Right forelimb (tissue), 1 donor: ENCODE results near the gene PLPPR5.
"Not testable (repeated sequence)": the region's sequence is repeated elsewhere in the genome, so short reads cannot be mapped to it uniquely, and the experiment has no call there.

Experiments
- DNase-seq: peaks from one replicate; pipeline ENCODE4 v3.0.0-alpha.2; 2018

The PLPPR5 gene, protein sequence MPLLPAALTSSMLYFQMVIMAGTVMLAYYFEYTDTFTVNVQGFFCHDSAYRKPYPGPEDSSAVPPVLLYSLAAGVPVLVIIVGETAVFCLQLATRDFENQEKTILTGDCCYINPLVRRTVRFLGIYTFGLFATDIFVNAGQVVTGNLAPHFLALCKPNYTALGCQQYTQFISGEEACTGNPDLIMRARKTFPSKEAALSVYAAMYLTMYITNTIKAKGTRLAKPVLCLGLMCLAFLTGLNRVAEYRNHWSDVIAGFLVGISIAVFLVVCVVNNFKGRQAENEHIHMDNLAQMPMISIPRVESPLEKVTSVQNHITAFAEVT

GRCh38 chr1:99004861-99005442 is at the start of gene PLPPR5:
Gene PLPPR5 (minus strand): TSS chr1:99004861. CDS start chr1:99004671, 190 bp downstream.
- DNase-seq: peak; percentile 47

GRCh38 chr1:99051611-99052283 is 47.1 kb upstream of the PLPPR5 start:
- DNase-seq: no peak

- no peak for DNase-seq
Measured at GRCh38 chr1:99049745-99050144, 45.1 kb upstream of the PLPPR5 start.

DNA sequence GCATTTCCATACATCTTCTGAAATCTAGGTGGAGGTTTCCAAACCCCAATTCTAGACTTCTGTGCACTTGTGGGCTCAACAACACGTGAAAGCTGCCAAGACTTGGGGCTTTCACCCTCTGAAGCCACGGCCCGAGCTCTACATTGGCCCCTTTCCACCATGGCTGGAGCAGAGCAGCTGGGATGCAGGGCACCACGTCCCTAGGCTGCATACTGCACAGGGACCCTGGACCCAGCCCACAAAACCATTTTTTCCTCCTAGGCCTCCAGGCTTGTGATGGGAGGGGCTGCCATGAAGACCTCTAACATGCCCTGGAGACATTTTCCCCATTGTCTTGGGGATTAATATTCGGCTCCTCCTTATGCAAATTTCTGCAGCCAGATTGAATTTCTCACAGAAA is 32.1 kb upstream of the PLPPR5 start:
- not testable (repeated sequence) for DNase-seq

DNA sequence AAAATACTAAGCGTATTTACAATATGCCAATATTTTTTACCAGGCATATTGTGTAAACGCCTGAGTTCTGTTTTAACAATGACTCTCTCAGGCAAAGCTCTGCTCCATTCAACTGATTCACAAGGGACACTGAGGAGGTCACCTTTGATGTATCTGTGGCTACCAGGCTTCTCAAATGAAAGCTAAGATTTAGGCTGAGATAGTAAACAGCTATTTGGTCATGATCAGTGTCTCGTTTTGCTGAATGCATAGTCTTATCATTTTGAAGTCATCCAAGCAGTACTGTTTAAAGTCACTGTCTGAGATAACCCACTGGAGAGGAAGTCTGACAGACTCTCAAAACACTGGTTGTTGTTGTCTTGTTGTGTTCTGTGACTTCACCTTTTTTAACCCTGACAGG is 13.7 kb upstream of the PLPPR5 start:
- no peak for DNase-seq

- no peak for DNase-seq
Measured at GRCh38 chr1:99017655-99018054, 13.0 kb upstream of the PLPPR5 start.

- no peak for DNase-seq
Measured at GRCh38 chr1:99010679-99011078, 6.0 kb upstream of the PLPPR5 start.

GRCh38 chr1:99007366-99007765 is 2.7 kb upstream of the PLPPR5 start:
- no peak for DNase-seq

DNA sequence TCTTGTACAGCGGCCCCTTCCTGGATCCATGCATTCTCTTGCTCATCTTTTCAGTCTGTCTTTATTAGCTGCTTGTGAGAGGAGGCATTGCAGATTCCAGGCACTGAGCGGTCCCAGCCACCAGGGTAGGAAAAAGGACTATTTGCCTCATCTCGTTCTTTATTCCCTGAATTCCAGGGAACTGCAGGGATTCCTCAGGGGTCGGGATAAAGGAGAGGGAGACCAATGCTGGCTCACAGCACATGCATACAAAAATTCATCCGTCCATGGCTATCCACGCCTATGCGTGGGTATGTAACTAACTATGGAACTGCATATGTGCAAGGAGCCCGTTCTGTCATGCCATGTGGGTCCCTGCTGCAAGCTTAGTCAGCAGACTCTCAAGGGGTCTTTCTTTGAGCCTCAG is 879 bp upstream of the PLPPR5 start:
- no peak for DNase-seq

DNA sequence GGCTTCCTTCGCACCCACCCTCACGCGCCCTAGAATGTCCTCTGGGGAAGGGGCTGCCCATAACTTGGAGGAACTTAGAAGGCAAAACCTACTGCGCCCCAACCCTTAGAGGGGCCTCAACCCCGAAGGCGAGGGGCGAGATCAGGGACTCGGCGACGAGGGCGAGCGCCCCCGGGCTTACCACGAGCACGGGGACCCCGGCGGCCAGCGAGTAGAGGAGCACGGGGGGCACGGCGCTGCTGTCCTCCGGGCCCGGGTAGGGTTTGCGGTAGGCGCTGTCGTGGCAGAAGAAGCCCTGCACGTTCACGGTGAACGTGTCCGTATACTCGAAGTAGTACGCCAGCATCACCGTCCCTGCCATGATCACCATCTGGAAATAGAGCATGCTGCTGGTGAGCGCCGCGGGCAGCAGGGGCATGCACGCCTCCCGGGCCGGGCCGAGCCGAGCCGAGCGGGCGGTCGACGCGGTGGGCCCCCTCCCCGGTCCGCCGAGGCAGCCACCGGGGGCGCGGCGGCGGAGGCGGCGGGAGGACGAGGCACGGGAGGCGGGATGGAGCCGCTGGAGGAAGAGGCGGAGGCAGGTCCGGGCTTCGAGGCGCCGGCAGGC is 304 bp downstream of the PLPPR5 start:
- peak; percentile 65 for DNase-seq

DNA sequence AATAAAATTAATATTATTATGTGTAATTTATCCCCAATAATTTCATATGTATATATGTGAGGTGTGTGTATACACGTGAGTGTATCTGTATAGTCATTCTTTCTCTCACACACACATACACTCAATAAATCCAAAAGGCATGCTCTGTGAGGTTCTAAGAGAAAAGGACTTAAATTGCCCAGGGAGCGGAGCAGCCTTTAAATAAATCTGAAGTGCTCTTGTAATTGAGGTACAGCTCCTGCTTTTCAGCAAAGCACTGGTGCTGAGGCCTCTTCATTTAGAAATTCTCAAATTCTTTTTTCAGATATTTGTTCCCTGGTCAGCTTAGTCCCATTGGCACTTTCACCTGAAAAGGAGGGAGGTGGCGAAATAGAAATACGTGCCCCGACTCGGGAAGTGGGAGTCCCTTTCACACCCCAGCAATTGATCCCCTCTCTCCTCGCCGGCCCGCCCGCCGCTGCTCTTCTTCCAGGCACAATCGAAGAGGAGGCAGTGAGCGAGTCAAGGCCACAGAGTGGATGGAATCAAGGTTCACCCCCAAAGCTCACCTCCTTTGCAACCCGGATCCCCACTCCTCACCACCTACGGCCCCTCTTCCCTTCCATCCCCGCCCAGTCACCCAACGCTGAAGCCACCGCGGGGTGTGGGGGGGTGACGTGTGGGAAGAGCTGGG is 944 bp downstream of the PLPPR5 start:
- peak; percentile 43 for DNase-seq

GRCh38 chr1:98992844-98993243 is 11.8 kb downstream of the PLPPR5 start:
- no peak for DNase-seq

- no peak for DNase-seq
Measured at GRCh38 chr1:98991127-98992012, 13.3 kb downstream of the PLPPR5 start.

GRCh38 chr1:98989556-98989907 is 15.1 kb downstream of the PLPPR5 start:
- no peak for DNase-seq

DNA sequence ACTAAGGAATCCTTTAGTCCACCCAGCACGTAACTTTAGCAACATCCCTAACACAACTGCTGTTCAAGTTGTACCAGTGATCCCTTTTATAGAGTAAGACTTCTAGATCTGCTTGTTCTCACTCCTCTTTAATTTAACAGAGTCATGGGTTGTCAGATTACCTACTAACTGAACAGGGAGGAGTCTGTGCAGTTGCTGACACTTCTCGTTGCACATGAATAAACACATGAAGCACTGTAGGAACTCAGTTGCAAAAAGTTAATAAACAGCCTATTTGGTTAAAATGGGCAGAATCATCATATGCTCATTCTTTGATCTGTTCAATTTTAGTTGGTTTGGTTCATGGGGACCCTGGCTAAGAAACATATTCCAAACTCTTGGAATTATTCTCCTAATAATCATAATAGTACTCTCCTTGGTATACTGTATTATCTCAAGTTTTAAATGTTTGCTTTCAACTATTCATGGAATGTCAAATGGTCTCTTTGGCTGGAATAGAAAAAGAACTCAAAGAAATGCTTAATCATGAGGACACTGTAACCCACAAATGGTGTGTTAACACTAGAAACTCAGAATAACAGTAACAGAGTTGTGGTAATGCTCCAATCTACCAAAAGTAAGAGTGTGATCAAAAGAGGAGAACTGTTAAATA is 15.6 kb downstream of the PLPPR5 start:
- no peak for DNase-seq

- DNase-seq: no peak
Measured at GRCh38 chr1:98985687-98986086, 19.0 kb downstream of the PLPPR5 start.

GRCh38 chr1:98981917-98982513 is 22.6 kb downstream of the PLPPR5 start:
- DNase-seq: no peak

DNA sequence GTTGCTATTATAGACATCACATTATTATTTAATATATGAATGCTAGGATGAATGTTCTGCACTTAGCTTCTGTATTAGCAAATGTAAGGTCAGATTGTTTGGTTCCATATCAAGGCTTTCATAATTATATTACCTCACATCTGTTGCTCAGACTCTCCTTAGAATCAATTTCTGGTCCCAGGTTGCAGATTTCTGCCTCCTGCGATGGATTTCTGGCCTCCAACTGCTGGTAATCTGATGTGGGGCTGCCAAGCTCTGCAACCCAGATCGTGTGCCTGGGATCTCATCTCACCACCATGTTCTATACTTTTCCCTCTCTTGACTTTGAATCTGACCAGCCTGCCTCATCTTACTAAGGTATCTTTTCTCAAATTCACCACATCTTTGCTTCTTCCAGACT is 25.2 kb downstream of the PLPPR5 start:
- DNase-seq: no peak

- DNase-seq: no peak
Measured at GRCh38 chr1:98975810-98976209, 28.9 kb downstream of the PLPPR5 start.

GRCh38 chr1:98975113-98975512 is 29.5 kb downstream of the PLPPR5 start:
- no peak for DNase-seq

DNA sequence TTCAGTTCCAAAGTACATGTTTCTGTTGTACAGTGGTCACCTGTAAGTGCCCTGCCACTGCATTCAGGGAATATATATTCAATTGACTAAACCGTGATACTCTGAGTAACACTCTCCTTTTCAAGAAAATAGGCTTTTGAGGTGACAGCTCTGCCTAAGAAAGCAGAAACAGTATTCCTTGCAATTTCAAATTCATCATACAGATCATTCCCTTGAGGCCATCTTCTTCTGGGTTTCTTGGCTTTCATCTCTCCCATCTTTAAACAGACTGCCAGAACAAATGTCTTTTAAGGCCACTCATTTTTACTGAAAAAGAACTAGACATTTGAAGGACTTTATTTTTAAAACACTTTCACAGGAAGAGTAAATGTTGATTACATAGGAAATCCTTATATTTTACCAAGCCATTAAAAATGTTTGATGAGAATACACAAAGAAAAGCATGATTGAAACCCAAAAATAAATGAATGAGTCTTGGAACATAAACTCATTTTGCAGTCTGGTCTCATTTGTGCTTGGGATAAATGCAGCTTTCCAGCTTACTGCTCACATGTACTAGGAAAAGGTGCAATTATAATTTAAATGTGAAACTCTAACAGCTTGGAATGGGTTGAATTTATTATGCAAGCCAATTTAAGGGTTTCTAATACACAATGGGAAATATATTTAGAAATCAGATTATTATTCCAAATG is 34.7 kb downstream of the PLPPR5 start:
- no peak for DNase-seq
